ES-I3 (cell line): ENCODE measurements around the gene INSC.
"Not testable (repeated sequence)": the region's sequence is repeated elsewhere in the genome, so short reads cannot be mapped to it uniquely, and the experiment has no call there.

Experiments
- H3K36me3 ChIP-seq: 2 replicates; pipeline ENCODE4 v1.6.1; 2013; ENCODE audit warnings: mild to moderate bottlenecking, low read length, control low read depth, moderate library complexity; ENCODE audit not compliant: insufficient read depth
- H3K4me1 ChIP-seq: 2 replicates; pipeline ENCODE4 v1.6.1; 2013; ENCODE audit warnings: mild to moderate bottlenecking, control low read depth, low read length; ENCODE audit not compliant: insufficient read depth
- H3K9ac ChIP-seq: 2 replicates; pipeline ENCODE4 v1.6.1; 2013; ENCODE audit warnings: low read depth, mild to moderate bottlenecking, low read length, moderate library complexity
- H3K9me3 ChIP-seq: 2 replicates; pipeline ENCODE4 v1.6.1; 2013; ENCODE audit warnings: mild to moderate bottlenecking, low read length, moderate library complexity; ENCODE audit not compliant: control insufficient read depth, insufficient read depth

INSC gene

DNA sequence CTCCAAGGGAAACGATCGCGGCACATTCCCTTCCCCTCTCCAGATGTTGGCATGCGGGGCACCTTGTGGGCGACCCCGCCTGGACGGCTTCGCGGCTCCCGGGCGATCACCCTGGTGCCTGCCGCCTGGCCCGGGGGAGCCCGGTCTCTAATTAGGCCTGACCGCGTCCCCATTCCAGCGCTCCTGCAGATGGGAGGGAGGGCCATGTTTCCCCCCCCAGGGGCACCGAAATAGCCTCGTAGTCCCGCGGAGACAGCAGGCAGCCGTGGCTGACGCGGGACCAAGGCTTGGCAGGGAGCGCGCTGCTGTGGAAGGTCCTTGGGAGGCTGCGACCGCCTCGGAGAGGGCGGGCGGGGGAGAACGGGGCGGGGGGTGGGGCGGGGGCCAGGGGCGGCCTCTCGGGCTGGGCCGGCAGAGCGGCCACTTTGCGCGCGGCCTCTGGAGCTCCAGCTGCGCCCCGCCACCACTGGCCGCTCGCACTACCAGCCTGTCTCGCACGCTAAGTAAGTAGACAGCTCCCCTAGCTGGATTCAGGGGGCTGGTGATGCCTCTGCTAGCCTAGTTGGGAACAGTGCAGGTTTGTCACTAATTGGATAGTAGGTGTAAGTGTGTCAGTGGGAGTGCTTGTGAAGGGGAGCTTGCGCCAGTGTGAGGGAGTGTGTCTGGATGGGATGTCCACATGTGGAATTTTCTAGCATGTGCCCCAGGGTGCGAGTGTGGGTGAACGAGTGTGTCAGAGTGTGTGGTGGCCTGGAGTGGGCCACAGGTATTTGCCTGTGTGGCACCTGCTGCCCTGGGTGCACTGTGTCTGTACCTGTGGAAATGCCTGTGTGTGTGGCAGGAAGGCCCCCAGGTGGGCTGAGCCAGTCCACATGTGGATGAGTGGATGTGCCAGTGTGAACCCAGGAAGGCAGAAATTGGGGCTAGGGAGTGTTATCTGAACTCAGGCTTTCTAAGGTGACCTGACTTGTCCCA lies at the start of gene INSC:
Gene INSC (plus strand): TSS at position 423 of the 975 bp plus-strand sequence. CDS start 34,252 bp downstream, outside the sequence.
- H3K36me3 ChIP-seq = no peaks in the 10 kb centered on the region
- H3K9ac ChIP-seq = peak within 1 kb of the TSS; percentile 49; the same call in 1 of the 2 replicates
- H3K9me3 ChIP-seq = no peaks in the 10 kb centered on the region
- H3K4me1 ChIP-seq = no peaks in the 10 kb centered on the region

DNA sequence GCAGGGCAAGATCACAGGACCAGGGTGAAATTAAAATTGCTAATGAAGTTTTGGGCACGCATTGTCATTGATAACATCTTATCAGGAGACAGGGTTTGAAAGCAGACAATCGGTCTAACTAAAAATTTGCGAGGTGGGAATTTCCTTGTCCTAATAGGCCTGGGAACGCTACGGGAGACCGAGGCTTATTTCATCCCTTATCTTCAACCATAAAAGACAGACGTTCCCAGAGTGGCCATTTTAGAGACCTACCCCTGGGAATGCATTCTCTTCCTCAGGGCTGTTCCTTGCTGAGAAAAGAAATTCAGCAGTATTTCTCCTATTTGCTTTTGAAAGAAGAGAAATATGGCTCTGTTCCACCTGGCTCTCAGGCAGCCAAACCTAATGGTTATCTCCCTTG lies 45.0 kb upstream of the INSC start:
- not testable (repeated sequence) for H3K9ac ChIP-seq, H3K36me3 ChIP-seq, H3K9me3 ChIP-seq, H3K4me1 ChIP-seq

GRCh38 chr11:15071556-15072255 lies 43.0 kb upstream of the INSC start:
- Histone ChIP-seq H3K36me3 (no peaks in the 10 kb centered on the region), H3K9ac (no peak overlapping the region), H3K4me1 (0 out of 2 replicates have a peak, but pooled peaks cover under 1% of the 10 kb centered on the region), H3K9me3 (peaks cover 5% of the 10 kb centered on the region; the same call in 1 of the 2 replicates)

- Histone ChIP-seq H3K4me1 (0 out of 2 replicates have a peak, but pooled peaks cover 5% of the 10 kb centered on the region), H3K9ac (no peak overlapping the region), H3K36me3 (no peaks in the 10 kb centered on the region), H3K9me3 (peaks cover 5% of the 10 kb centered on the region; the same call in 1 of the 2 replicates)
Measured at GRCh38 chr11:15072551-15073143, 42.1 kb upstream of the INSC start.

DNA sequence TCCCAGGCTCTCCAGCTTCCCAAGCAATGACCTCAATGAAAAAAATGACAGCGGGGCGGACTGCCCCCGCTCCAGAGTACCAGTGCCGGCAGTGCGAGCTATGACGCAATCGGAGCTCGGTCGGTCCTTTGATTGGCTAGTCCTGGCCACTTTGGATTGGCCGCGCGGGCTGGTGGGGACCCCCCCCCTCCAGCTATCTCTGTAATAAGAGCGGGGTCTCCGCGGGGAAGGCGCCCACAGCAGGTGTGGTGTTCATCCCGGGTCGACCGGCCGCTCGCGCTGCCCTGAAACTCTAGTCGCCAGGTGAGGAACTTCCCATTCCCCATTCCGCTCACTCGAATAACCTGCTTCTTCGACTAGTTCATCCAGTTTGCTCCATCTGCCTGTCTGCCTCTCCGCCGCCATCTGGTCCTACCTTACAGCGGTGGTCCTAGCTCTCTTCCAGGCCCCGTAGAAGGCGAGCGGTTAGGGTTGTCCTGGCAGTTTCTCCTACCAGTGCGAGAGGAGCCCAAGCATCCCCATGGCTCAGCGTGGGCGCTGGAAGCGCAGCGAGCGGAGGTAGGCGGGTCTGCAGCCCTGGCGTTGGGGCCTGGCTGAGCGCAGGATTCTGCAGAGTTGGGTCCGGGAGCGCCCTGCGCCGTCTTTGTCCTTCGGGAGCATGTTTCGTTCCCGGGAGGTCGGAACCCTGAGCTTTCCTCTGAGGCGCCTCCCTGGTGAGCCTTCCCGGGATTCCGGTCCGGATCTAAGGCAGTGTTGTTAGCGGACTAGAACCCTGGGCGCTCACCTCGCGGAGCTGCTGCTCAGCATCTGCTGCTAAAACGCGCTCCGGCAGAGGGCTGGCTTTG lies 41.1 kb upstream of the INSC start, which contains the start of gene CALCB:
Gene CALCB (plus strand): TSS at position 233 of the 845 bp plus-strand sequence. CDS start 1,126 bp downstream, outside the sequence.
- Histone ChIP-seq H3K4me1 (0 out of 2 replicates have a peak, but pooled peaks cover 5% of the 10 kb centered on the region), H3K9ac (no peak within 1 kb of the TSS), H3K9me3 (peaks cover 5% of the 10 kb centered on the region; the same call in 1 of the 2 replicates), H3K36me3 (no peaks in the 10 kb centered on the region)

DNA sequence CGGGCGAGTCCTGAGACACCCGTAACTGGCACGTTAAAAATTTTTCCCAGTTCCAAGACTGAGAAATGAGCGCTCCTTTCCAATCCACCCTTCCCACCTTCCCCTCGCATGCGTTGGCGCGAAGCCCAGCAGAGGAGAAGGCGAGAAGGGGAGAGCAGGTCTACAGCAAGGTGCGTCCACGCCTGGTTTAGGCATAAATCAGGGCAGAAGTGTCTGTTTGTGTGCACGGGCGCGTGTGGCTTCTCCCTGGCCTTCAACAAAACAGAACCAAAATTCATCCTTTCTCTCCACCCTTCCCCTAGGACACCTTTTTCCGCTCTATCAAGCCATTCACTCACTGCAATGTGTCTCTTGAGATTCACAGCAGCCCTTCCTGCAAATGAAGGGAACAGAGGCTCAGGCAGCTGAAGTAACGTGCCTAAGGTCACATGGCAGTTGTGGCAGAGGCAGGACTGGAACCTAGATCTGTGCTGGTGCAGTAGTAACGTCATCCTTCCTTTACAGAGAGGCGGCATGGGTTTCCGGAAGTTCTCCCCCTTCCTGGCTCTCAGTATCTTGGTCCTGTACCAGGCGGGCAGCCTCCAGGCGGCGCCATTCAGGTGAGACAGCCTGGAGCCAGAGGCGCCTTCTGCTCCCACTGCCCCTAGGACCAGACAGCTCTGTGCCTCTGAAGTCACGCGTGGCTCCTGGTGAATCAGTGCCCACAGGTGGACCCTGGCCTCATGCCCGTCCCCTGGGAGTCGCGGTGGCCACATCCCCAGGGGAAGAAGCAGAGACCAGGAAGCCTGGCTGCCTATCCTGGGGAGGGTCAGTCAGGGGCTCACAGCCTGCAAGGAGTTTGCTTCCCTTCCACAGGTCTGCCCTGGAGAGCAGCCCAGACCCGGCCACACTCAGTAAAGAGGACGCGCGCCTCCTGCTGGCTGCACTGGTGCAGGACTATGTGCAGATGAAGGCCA lies 40.2 kb upstream of the INSC start:
- no peaks in the 10 kb centered on the region; the same call in 1 of the 2 replicates for H3K9me3 ChIP-seq
- H3K9ac ChIP-seq = no peak overlapping the region
- H3K4me1 ChIP-seq = 0 out of 2 replicates have a peak, but pooled peaks cover 5% of the 10 kb centered on the region
- H3K36me3 ChIP-seq = no peaks in the 10 kb centered on the region

DNA sequence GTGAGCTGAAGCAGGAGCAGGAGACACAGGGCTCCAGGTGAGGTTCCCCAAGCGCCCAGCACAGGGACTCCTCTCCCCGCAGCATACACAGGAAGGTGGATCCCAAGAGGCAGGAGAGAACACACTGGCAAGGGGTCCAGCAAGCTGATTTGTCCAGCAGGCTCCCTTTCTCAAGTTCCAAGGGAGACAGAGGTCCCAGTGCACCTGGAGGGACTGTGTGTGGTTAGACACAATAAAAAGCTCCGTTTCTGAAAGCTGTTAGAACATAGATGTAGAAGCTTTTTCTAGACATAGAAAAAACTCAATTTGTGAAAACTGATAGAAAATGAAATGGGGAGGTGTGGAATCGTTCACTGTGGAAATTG lies 39.6 kb upstream of the INSC start:
- no peak overlapping the region for H3K9ac ChIP-seq
- H3K36me3 ChIP-seq = no peaks in the 10 kb centered on the region
- 0 out of 2 replicates have a peak, but pooled peaks cover 5% of the 10 kb centered on the region for H3K4me1 ChIP-seq
- no peaks in the 10 kb centered on the region; the same call in 1 of the 2 replicates for H3K9me3 ChIP-seq

GRCh38 chr11:15091175-15091574 lies 23.5 kb upstream of the INSC start:
- Histone ChIP-seq H3K9ac (no peak overlapping the region), H3K9me3 (no peaks in the 10 kb centered on the region), H3K36me3 (no peaks in the 10 kb centered on the region), H3K4me1 (no peaks in the 10 kb centered on the region)

DNA sequence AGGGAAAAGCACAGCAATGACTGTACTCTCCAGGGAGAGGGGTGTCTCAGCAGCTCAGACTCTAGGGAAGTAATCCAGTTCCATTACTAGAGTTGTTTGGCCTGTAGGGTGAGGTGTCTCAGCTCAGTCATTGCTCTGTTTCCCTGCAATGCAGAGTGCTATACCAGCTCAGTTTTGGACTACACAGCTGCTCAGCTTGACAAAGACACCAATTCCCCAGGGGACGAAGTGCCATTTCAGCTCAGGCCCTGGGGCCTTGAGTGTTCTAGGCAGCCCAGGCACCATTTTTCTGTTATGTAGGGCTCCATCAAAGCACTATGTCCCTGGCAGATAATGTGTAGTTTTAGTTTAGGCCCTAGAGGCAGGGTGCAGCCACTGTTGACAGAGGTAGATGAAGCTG lies 23.1 kb upstream of the INSC start:
- Histone ChIP-seq H3K36me3 (no peaks in the 10 kb centered on the region), H3K9me3 (no peaks in the 10 kb centered on the region), H3K4me1 (no peaks in the 10 kb centered on the region), H3K9ac (no peak overlapping the region)

DNA sequence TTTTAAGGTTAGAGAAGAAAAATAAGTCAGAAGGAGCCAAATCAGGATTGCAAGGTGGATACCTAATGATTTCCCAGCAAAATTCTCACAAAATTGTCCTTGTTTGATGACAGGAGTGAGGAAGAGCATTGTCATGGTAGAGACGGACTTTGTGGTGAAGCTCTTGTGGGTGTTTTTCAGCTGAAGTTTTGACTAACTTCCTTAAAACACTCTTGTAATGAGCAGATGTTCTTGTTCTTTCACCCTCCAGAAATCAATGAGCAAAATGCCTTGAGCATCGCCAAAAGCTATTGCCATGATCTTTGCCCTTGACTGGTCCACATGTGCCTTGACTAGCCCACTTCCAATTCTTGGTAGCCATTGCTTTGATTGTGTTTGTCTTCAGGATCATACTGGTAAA lies 21.3 kb upstream of the INSC start:
- H3K36me3 ChIP-seq = no peaks in the 10 kb centered on the region
- H3K9ac ChIP-seq = no peak overlapping the region
- H3K4me1 ChIP-seq = no peaks in the 10 kb centered on the region
- no peaks in the 10 kb centered on the region for H3K9me3 ChIP-seq

GRCh38 chr11:15095736-15096228 lies 18.9 kb upstream of the INSC start:
- no peaks in the 10 kb centered on the region for H3K36me3 ChIP-seq
- no peaks in the 10 kb centered on the region for H3K9me3 ChIP-seq
- no peak overlapping the region for H3K9ac ChIP-seq
- no peaks in the 10 kb centered on the region for H3K4me1 ChIP-seq

- Histone ChIP-seq H3K9ac (no peak overlapping the region), H3K4me1 (no peaks in the 10 kb centered on the region), H3K36me3 (no peaks in the 10 kb centered on the region), H3K9me3 (no peaks in the 10 kb centered on the region)
Measured at GRCh38 chr11:15097411-15097810, 17.3 kb upstream of the INSC start.
